Endothelial cell of umbilical vein (primary cell): ENCODE measurements around the gene AFTPH. TPM values are rescaled to one million over a fixed set of nuclear protein-coding genes. Genes with fewer than 3 reads are reported as not detected.

ENCODE experiments used
- BruUV-seq: library from RNA; stranded (reverse); fragments of 400-500 nt; replicated peaks from 2 replicates; lab custom pipeline; 2021; lab: Mats Ljungman, UMichigan
- CTCF ChIA-PET: fragments of 300-600, 350-600 bp; sonication (Branson Sonifier 250); formaldehyde crosslinking; loops from one replicate; lab custom pipeline; 2021; ENCODE audit warnings: antibody characterized with exemption, inconsistent platforms; lab: Charles Lee
- POLR2A ChIA-PET: fragments of 300-600, 350-600 bp; sonication (Branson Sonifier 250); formaldehyde crosslinking; loops from one replicate; lab custom pipeline; 2021; ENCODE audit warnings: antibody characterized with exemption, inconsistent platforms; lab: Charles Lee
- DNase-seq: peaks from one replicate; pipeline ENCODE4 v3.0.0-alpha.2; 2011; ENCODE audit warnings: low read depth, low spot score
- FAIRE-seq: peaks from 2 replicates; lab custom pipeline; 2011; peaks lifted over from hg19 to GRCh38; lab: Jason Lieb, UNC
- H2AFZ ChIP-seq: 2 replicates; pipeline ENCODE4 v1.6.0; 2012; ENCODE audit warnings: low read depth, low read length, control low read depth, inconsistent platforms
- H3K27ac ChIP-seq: 2 replicates; pipeline ENCODE4 v1.5.1; 2011; ENCODE audit warnings: low read depth, mild to moderate bottlenecking, control low read depth, low read length, moderate library complexity; ENCODE audit not compliant: insufficient read depth
- H3K27me3 ChIP-seq, 2 experiments: 2 replicates each; pipeline versions ENCODE4 v1.6.0 to v1.6.1; 2011; ENCODE audit warnings: low read length in 2 of 2, mixed read lengths in 1 of 2; ENCODE audit not compliant: control insufficient read depth in 2 of 2, insufficient read depth in 2 of 2
- H3K36me3 ChIP-seq, 2 experiments: 2 replicates in 1 of 2; 3 replicates in 1 of 2; pipeline ENCODE4 v1.5.1; 2011; ENCODE audit warnings: low read length in 2 of 2, mild to moderate bottlenecking in 1 of 2, moderate library complexity in 1 of 2; ENCODE audit not compliant: control insufficient read depth in 2 of 2, insufficient read depth in 2 of 2; ENCODE audit errors: extremely low read depth in 1 of 2
- H3K4me1 ChIP-seq: 3 replicates; pipeline ENCODE4 v1.5.1; 2011; ENCODE audit warnings: mild to moderate bottlenecking, low read length; ENCODE audit not compliant: control insufficient read depth, insufficient read depth; ENCODE audit errors: extremely low read depth
- H3K4me2 ChIP-seq: 2 replicates; pipeline ENCODE4 v1.6.1; 2011; ENCODE audit warnings: low read length, control low read depth, mixed read lengths; ENCODE audit not compliant: insufficient read depth
- H3K4me3 ChIP-seq, 3 experiments: fragments of 200-600 bp in 1 of 3; sonication (generic), shearing (Covaris generic) in 1 of 3; replicated peaks in 1 of 3; 2 replicates each; pipeline ENCODE4 v1.5.1; 2011 to 2016; ENCODE audit warnings: control low read depth in 3 of 3, low read length in 3 of 3, mild to moderate bottlenecking in 2 of 3, inconsistent platforms in 1 of 3, low read depth in 1 of 3, moderate library complexity in 1 of 3; ENCODE audit not compliant: insufficient read depth in 1 of 3
- H3K79me2 ChIP-seq: 2 replicates; pipeline ENCODE4 v1.6.0; 2012; ENCODE audit warnings: low read length, inconsistent platforms; ENCODE audit not compliant: control insufficient read depth, insufficient read depth
- H3K9ac ChIP-seq: replicated peaks from 2 replicates; pipeline ENCODE3; 2011; ENCODE audit warnings: low read length, control low read depth; ENCODE audit not compliant: insufficient read depth; ENCODE audit errors: extremely low read depth
- H3K9me1 ChIP-seq: replicated peaks from 3 replicates; pipeline ENCODE4 v1.6.0; 2011; ENCODE audit warnings: mild to moderate bottlenecking, low read length; ENCODE audit not compliant: control insufficient read depth, insufficient read depth; ENCODE audit errors: extremely low read depth
- H3K9me3 ChIP-seq: replicated peaks from 2 replicates; pipeline ENCODE4 v1.5.1; 2012; ENCODE audit warnings: low read length, inconsistent platforms; ENCODE audit not compliant: control insufficient read depth, insufficient read depth
- H4K20me1 ChIP-seq: replicated peaks from 2 replicates; pipeline ENCODE3; 2011; ENCODE audit warnings: mild to moderate bottlenecking, low read length; ENCODE audit not compliant: control insufficient read depth, insufficient read depth; ENCODE audit errors: extremely low read depth
- EZH2 ChIP-seq: IDR thresholded peaks from 2 replicates; pipeline ENCODE4 v1.6.1; 2012; ENCODE audit warnings: borderline replicate concordance, low read depth, mild to moderate bottlenecking, moderate library complexity, low read length, inconsistent platforms; ENCODE audit not compliant: severe bottlenecking
- FOS ChIP-seq: IDR thresholded peaks from 2 replicates; pipeline ENCODE4 v1.6.1; 2011; ENCODE audit warnings: mild to moderate bottlenecking, low read length, moderate library complexity, borderline replicate concordance; ENCODE audit not compliant: insufficient read depth
- GATA2 ChIP-seq: IDR thresholded peaks from 2 replicates; pipeline ENCODE4 v1.7.0; 2011; ENCODE audit warnings: low read depth, mild to moderate bottlenecking, moderate library complexity, mixed read lengths, low read length; ENCODE audit not compliant: insufficient read length, insufficient read depth
- JUN ChIP-seq: IDR thresholded peaks from 2 replicates; pipeline ENCODE4 v1.6.1; 2011; ENCODE audit warnings: borderline replicate concordance, low read depth; ENCODE audit not compliant: insufficient read length, insufficient read depth
- MAX ChIP-seq: IDR thresholded peaks from 2 replicates; pipeline ENCODE4 v1.6.1; 2011; ENCODE audit not compliant: insufficient read depth, insufficient read length
- MYC ChIP-seq: IDR thresholded peaks from one replicate; pipeline ENCODE4 v1.6.1; 2011; ENCODE audit warnings: mild to moderate bottlenecking, low read depth, low read length
- POLR2A ChIP-seq: IDR thresholded peaks from 2 replicates; pipeline ENCODE4 v1.6.1; 2012; ENCODE audit warnings: low read depth, mild to moderate bottlenecking, control low read depth, low read length
- POLR2AphosphoS5 ChIP-seq: IDR thresholded peaks from 2 replicates; pipeline ENCODE4 v1.6.1; 2012; ENCODE audit warnings: low read depth, mild to moderate bottlenecking, control low read depth, low read length, moderate library complexity; ENCODE audit not compliant: insufficient read depth
- dilution Hi-C: fragments of 300-500 bp; cut with MboI; formaldehyde crosslinking; loops from one replicate; pipeline ENCODE4 v1.15.0; 2019; ENCODE audit warnings: low sequenced_read_pairs; ENCODE audit not compliant: extremely low pct_ligation_motif_present
- intact Hi-C: fragments of 100-400 bp; cut with micrococcal nuclease; formaldehyde crosslinking; loops from one replicate; pipeline ENCODE4 v1.10.0; 2022
- polyA plus RNA-seq, 4 experiments: library from polyadenylated mRNA; depleted of rRNA in 3 of 4; stranded (reverse) in 3 of 4; unstranded in 1 of 4; fragments of >200 nt; gene quantifications; 2 replicates each; pipeline versions ENCODE4 v1.2.1 to v1.2.3, GENCODE V29; 2011 to 2012; ENCODE audit warnings: missing spikeins in 1 of 4
- total RNA-seq: library from RNA; stranded (reverse); gene quantifications from 2 replicates; pipeline ENCODE4 v1.2.3, GENCODE V29; 2021
- TF ChIP-seq, protein P1 (sequence below), 2 donors: IDR thresholded peaks; 1 replicate in 1 of 2; 2 replicates in 1 of 2; pipeline ENCODE4 v1.5.1; 2011; ENCODE audit warnings: low read length in 2 of 2, mild to moderate bottlenecking in 2 of 2, moderate library complexity in 2 of 2, control low read depth in 1 of 2, inconsistent platforms in 1 of 2, low read depth in 1 of 2; ENCODE audit not compliant: insufficient read depth in 1 of 2; ENCODE audit errors: extremely low read depth in 1 of 2

AFTPH gene
- total and polyA plus RNA-seq, 2 donors (not counting 3 experiments of a cell fraction or from before 2014, with no cell fraction given): 6.9 to 15.3 TPM

GRCh38 chr2:64623242-64623850, 99.2 kb downstream of the AFTPH start:
- ChIA-PET CTCF (interaction anchor here (0.5 to 1.5 kb wide), 2 partner anchors 36 to 577 kb away, joined by 3 to 5 read pairs; no protein-coding TSS in a partner anchor), POLR2A (no interaction called here)
- no peak for FAIRE-seq
- no peak for DNase-seq
- Histone ChIP-seq H3K36me3 (no peaks in the 10 kb centered on the region), H3K79me2 (no peaks in the 10 kb centered on the region), H2AFZ (no peak overlapping the region), H3K4me3 (no peak overlapping the region), H3K27me3 (no peaks in the 10 kb centered on the region), H4K20me1 (no peaks in the 10 kb centered on the region), H3K27ac (no peak overlapping the region), H3K4me2 (no peak overlapping the region), H3K9me3 (no peaks in the 10 kb centered on the region), H3K9me1 (no peaks in the 10 kb centered on the region), H3K4me1 (no peaks in the 10 kb centered on the region), H3K9ac (no peak overlapping the region)
- BruUV-seq: no TSS peak
- dilution Hi-C loops (no loop called here), intact Hi-C loops (no loop called here)
- no peak for TF ChIP-seq EZH2
- TF ChIP-seq, protein P1, sequence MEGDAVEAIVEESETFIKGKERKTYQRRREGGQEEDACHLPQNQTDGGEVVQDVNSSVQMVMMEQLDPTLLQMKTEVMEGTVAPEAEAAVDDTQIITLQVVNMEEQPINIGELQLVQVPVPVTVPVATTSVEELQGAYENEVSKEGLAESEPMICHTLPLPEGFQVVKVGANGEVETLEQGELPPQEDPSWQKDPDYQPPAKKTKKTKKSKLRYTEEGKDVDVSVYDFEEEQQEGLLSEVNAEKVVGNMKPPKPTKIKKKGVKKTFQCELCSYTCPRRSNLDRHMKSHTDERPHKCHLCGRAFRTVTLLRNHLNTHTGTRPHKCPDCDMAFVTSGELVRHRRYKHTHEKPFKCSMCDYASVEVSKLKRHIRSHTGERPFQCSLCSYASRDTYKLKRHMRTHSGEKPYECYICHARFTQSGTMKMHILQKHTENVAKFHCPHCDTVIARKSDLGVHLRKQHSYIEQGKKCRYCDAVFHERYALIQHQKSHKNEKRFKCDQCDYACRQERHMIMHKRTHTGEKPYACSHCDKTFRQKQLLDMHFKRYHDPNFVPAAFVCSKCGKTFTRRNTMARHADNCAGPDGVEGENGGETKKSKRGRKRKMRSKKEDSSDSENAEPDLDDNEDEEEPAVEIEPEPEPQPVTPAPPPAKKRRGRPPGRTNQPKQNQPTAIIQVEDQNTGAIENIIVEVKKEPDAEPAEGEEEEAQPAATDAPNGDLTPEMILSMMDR (IDR thresholded peaks at IDR 0.05; ENCODE audit: extremely low read depth in 1 of 2, insufficient read depth in 1 of 2, low read depth in 1 of 2, low read length in 2 of 2): no peak
- TF ChIP-seq MYC: no peak

- Histone ChIP-seq H3K9me1 (no peaks in the 10 kb centered on the region), H3K9ac (no peak overlapping the region), H3K79me2 (no peaks in the 10 kb centered on the region), H4K20me1 (no peaks in the 10 kb centered on the region), H3K9me3 (no peaks in the 10 kb centered on the region), H3K27me3 (no peaks in the 10 kb centered on the region), H3K36me3 (no peaks in the 10 kb centered on the region), H3K4me1 (no peaks in the 10 kb centered on the region), H3K27ac (no peak overlapping the region), H3K4me2 (no peak overlapping the region), H2AFZ (no peak overlapping the region), H3K4me3 (no peak overlapping the region)
- no TSS peak for BruUV-seq
- FAIRE-seq: no peak
- CTCF ChIA-PET: interaction anchor here (1.3 to 1.5 kb wide), 2 partner anchors 8 to 15 kb away, joined by 3 to 4 read pairs; no protein-coding TSS in a partner anchor
- DNase-seq: no peak
- POLR2A ChIA-PET: no interaction called here
- dilution Hi-C loops: no loop called here
- intact Hi-C loops: no loop called here
- no peak for TF ChIP-seq MYC
- TF ChIP-seq FOS: no peak
- TF ChIP-seq JUN: no peak
- no peak for TF ChIP-seq GATA2
- TF ChIP-seq POLR2A: no peak
- no peak for TF ChIP-seq MAX
- TF ChIP-seq, protein P1 (IDR thresholded peaks at IDR 0.05; ENCODE audit: extremely low read depth in 1 of 2, insufficient read depth in 1 of 2, low read depth in 1 of 2, low read length in 2 of 2): no peak
- no peak for TF ChIP-seq POLR2AphosphoS5
- no peak for TF ChIP-seq EZH2
Observed at GRCh38 chr2:64624108-64624610, 100.0 kb downstream of the AFTPH start.
